ENCODE results near the gene ALK.

Gene ALK

GRCh38 chr2:29706171-29706720 is 215.1 kb downstream of the ALK start:
- H3K4me1 ChIP-seq (ENCODE audit: control insufficient read depth in 1 of 2, insufficient read depth in 2 of 2, low read length in 2 of 2): no peaks in the 10 kb centered on the region

GRCh38 chr2:29705616-29706015 is 215.8 kb downstream of the ALK start:
- Histone ChIP-seq H3K4me3 (ENCODE audit: low read depth in 1 of 2, low read length in 2 of 2) (no peak overlapping the region), H3K36me3 (ENCODE audit: control insufficient read depth in 1 of 2, insufficient read depth in 2 of 2, low read length in 2 of 2) (no peaks in the 10 kb centered on the region), H3K9me3 (ENCODE audit: control insufficient read depth in 1 of 2, low read length in 2 of 2) (no peaks in the 10 kb centered on the region), H3K27me3 (ENCODE audit: low read depth, low read length) (no peaks in the 10 kb centered on the region), H3K27ac (ENCODE audit: low read length) (no peak overlapping the region), H3K4me1 (ENCODE audit: control insufficient read depth in 1 of 2, insufficient read depth in 2 of 2, low read length in 2 of 2) (no peaks in the 10 kb centered on the region)

More at GRCh38 chr2:29706171-29706720, 215.1 kb downstream of the ALK start:
- H3K36me3 ChIP-seq (ENCODE audit: control insufficient read depth in 1 of 2, insufficient read depth in 2 of 2, low read length in 2 of 2): no peaks in the 10 kb centered on the region
- no peaks in the 10 kb centered on the region for H3K9me3 ChIP-seq (ENCODE audit: control insufficient read depth in 1 of 2, low read length in 2 of 2)
- no peaks in the 10 kb centered on the region for H3K27me3 ChIP-seq (ENCODE audit: low read depth, low read length)
- H3K4me3 ChIP-seq (ENCODE audit: low read depth in 1 of 2, low read length in 2 of 2): no peak overlapping the region
- no peak overlapping the region for H3K27ac ChIP-seq (ENCODE audit: low read length)

- H3K36me3 ChIP-seq (ENCODE audit: control insufficient read depth in 1 of 2, insufficient read depth in 2 of 2, low read length in 2 of 2): no peaks in the 10 kb centered on the region
These were observed 218.1 kb downstream of the ALK start for GRCh38 chr2:29703336-29703735.

GRCh38 chr2:29702276-29702675 is 219.1 kb downstream of the ALK start:
- Histone ChIP-seq H3K27me3 (ENCODE audit: low read depth, low read length) (no peaks in the 10 kb centered on the region), H3K36me3 (ENCODE audit: control insufficient read depth in 1 of 2, insufficient read depth in 2 of 2, low read length in 2 of 2) (no peaks in the 10 kb centered on the region), H3K4me1 (ENCODE audit: control insufficient read depth in 1 of 2, insufficient read depth in 2 of 2, low read length in 2 of 2) (no peaks in the 10 kb centered on the region), H3K9me3 (ENCODE audit: control insufficient read depth in 1 of 2, low read length in 2 of 2) (no peaks in the 10 kb centered on the region), H3K27ac (ENCODE audit: low read length) (no peak overlapping the region), H3K4me3 (ENCODE audit: low read depth in 1 of 2, low read length in 2 of 2) (no peak overlapping the region)

More at GRCh38 chr2:29703336-29703735, 218.1 kb downstream of the ALK start:
- Histone ChIP-seq H3K4me3 (ENCODE audit: low read depth in 1 of 2, low read length in 2 of 2) (no peak overlapping the region), H3K27ac (ENCODE audit: low read length) (no peak overlapping the region), H3K27me3 (ENCODE audit: low read depth, low read length) (no peaks in the 10 kb centered on the region), H3K4me1 (ENCODE audit: control insufficient read depth in 1 of 2, insufficient read depth in 2 of 2, low read length in 2 of 2) (no peaks in the 10 kb centered on the region), H3K9me3 (ENCODE audit: control insufficient read depth in 1 of 2, low read length in 2 of 2) (no peaks in the 10 kb centered on the region)

GRCh38 chr2:29700560-29700959 is 220.8 kb downstream of the ALK start:
- Histone ChIP-seq H3K4me1 (ENCODE audit: control insufficient read depth in 1 of 2, insufficient read depth in 2 of 2, low read length in 2 of 2) (no peaks in the 10 kb centered on the region), H3K36me3 (ENCODE audit: control insufficient read depth in 1 of 2, insufficient read depth in 2 of 2, low read length in 2 of 2) (no peaks in the 10 kb centered on the region), H3K27ac (ENCODE audit: low read length) (no peak overlapping the region), H3K9me3 (ENCODE audit: control insufficient read depth in 1 of 2, low read length in 2 of 2) (no peaks in the 10 kb centered on the region), H3K4me3 (ENCODE audit: low read depth in 1 of 2, low read length in 2 of 2) (no peak overlapping the region), H3K27me3 (ENCODE audit: low read depth, low read length) (no peaks in the 10 kb centered on the region)

- Histone ChIP-seq H3K27ac (ENCODE audit: low read length) (no peak overlapping the region), H3K9me3 (ENCODE audit: control insufficient read depth in 1 of 2, low read length in 2 of 2) (no peaks in the 10 kb centered on the region), H3K4me3 (ENCODE audit: low read depth in 1 of 2, low read length in 2 of 2) (no peak overlapping the region), H3K4me1 (ENCODE audit: control insufficient read depth in 1 of 2, insufficient read depth in 2 of 2, low read length in 2 of 2) (no peaks in the 10 kb centered on the region), H3K36me3 (ENCODE audit: control insufficient read depth in 1 of 2, insufficient read depth in 2 of 2, low read length in 2 of 2) (no peaks in the 10 kb centered on the region), H3K27me3 (ENCODE audit: low read depth, low read length) (no peaks in the 10 kb centered on the region)
These were observed 222.3 kb downstream of the ALK start for GRCh38 chr2:29699045-29699444.

- no peak overlapping the region for H3K27ac ChIP-seq (ENCODE audit: low read length)
- no peaks in the 10 kb centered on the region for H3K36me3 ChIP-seq (ENCODE audit: control insufficient read depth in 1 of 2, insufficient read depth in 2 of 2, low read length in 2 of 2)
- H3K4me3 ChIP-seq (ENCODE audit: low read depth in 1 of 2, low read length in 2 of 2): no peak overlapping the region
- no peaks in the 10 kb centered on the region for H3K4me1 ChIP-seq (ENCODE audit: control insufficient read depth in 1 of 2, insufficient read depth in 2 of 2, low read length in 2 of 2)
- no peaks in the 10 kb centered on the region for H3K9me3 ChIP-seq (ENCODE audit: control insufficient read depth in 1 of 2, low read length in 2 of 2)
- no peaks in the 10 kb centered on the region for H3K27me3 ChIP-seq (ENCODE audit: low read depth, low read length)
These were observed 223.2 kb downstream of the ALK start for GRCh38 chr2:29698216-29698615.

- Histone ChIP-seq H3K27ac (ENCODE audit: low read length) (no peak overlapping the region), H3K4me1 (ENCODE audit: control insufficient read depth in 1 of 2, insufficient read depth in 2 of 2, low read length in 2 of 2) (no peaks in the 10 kb centered on the region), H3K9me3 (ENCODE audit: control insufficient read depth in 1 of 2, low read length in 2 of 2) (no peaks in the 10 kb centered on the region), H3K4me3 (ENCODE audit: low read depth in 1 of 2, low read length in 2 of 2) (no peak overlapping the region), H3K36me3 (ENCODE audit: control insufficient read depth in 1 of 2, insufficient read depth in 2 of 2, low read length in 2 of 2) (no peaks in the 10 kb centered on the region), H3K27me3 (ENCODE audit: low read depth, low read length) (no peaks in the 10 kb centered on the region)
These were observed 223.7 kb downstream of the ALK start for GRCh38 chr2:29697715-29698114.

GRCh38 chr2:29697181-29697580 is 224.2 kb downstream of the ALK start:
- no peaks in the 10 kb centered on the region for H3K36me3 ChIP-seq (ENCODE audit: control insufficient read depth in 1 of 2, insufficient read depth in 2 of 2, low read length in 2 of 2)
- H3K9me3 ChIP-seq (ENCODE audit: control insufficient read depth in 1 of 2, low read length in 2 of 2): no peaks in the 10 kb centered on the region
- no peak overlapping the region for H3K4me3 ChIP-seq (ENCODE audit: low read depth in 1 of 2, low read length in 2 of 2)
- no peaks in the 10 kb centered on the region for H3K27me3 ChIP-seq (ENCODE audit: low read depth, low read length)
- no peaks in the 10 kb centered on the region for H3K4me1 ChIP-seq (ENCODE audit: control insufficient read depth in 1 of 2, insufficient read depth in 2 of 2, low read length in 2 of 2)
- no peak overlapping the region for H3K27ac ChIP-seq (ENCODE audit: low read length)

- Histone ChIP-seq H3K9me3 (ENCODE audit: control insufficient read depth in 1 of 2, low read length in 2 of 2) (no peaks in the 10 kb centered on the region), H3K27me3 (ENCODE audit: low read depth, low read length) (no peaks in the 10 kb centered on the region), H3K27ac (ENCODE audit: low read length) (no peak overlapping the region), H3K4me3 (ENCODE audit: low read depth in 1 of 2, low read length in 2 of 2) (no peak overlapping the region), H3K36me3 (ENCODE audit: control insufficient read depth in 1 of 2, insufficient read depth in 2 of 2, low read length in 2 of 2) (no peaks in the 10 kb centered on the region), H3K4me1 (ENCODE audit: control insufficient read depth in 1 of 2, insufficient read depth in 2 of 2, low read length in 2 of 2) (no peaks in the 10 kb centered on the region)
These were observed 226.6 kb downstream of the ALK start for GRCh38 chr2:29694741-29695140.

GRCh38 chr2:29691391-29691950 is 229.9 kb downstream of the ALK start:
- no peaks in the 10 kb centered on the region for H3K9me3 ChIP-seq (ENCODE audit: control insufficient read depth in 1 of 2, low read length in 2 of 2)
- no peak overlapping the region for H3K4me3 ChIP-seq (ENCODE audit: low read depth in 1 of 2, low read length in 2 of 2)
- no peaks in the 10 kb centered on the region for H3K4me1 ChIP-seq (ENCODE audit: control insufficient read depth in 1 of 2, insufficient read depth in 2 of 2, low read length in 2 of 2)
- no peaks in the 10 kb centered on the region for H3K36me3 ChIP-seq (ENCODE audit: control insufficient read depth in 1 of 2, insufficient read depth in 2 of 2, low read length in 2 of 2)
- H3K27me3 ChIP-seq (ENCODE audit: low read depth, low read length): no peaks in the 10 kb centered on the region
- H3K27ac ChIP-seq (ENCODE audit: low read length): no peak overlapping the region

- H3K27ac ChIP-seq (ENCODE audit: low read length): no peak overlapping the region
- H3K27me3 ChIP-seq (ENCODE audit: low read depth, low read length): no peaks in the 10 kb centered on the region
- no peak overlapping the region for H3K4me3 ChIP-seq (ENCODE audit: low read depth in 1 of 2, low read length in 2 of 2)
- no peaks in the 10 kb centered on the region for H3K4me1 ChIP-seq (ENCODE audit: control insufficient read depth in 1 of 2, insufficient read depth in 2 of 2, low read length in 2 of 2)
- no peaks in the 10 kb centered on the region for H3K36me3 ChIP-seq (ENCODE audit: control insufficient read depth in 1 of 2, insufficient read depth in 2 of 2, low read length in 2 of 2)
- no peaks in the 10 kb centered on the region for H3K9me3 ChIP-seq (ENCODE audit: control insufficient read depth in 1 of 2, low read length in 2 of 2)
These were observed 231.7 kb downstream of the ALK start for GRCh38 chr2:29689666-29690065.
